ENCODE data around the gene SLC16A14.

Gene SLC16A14

DNA sequence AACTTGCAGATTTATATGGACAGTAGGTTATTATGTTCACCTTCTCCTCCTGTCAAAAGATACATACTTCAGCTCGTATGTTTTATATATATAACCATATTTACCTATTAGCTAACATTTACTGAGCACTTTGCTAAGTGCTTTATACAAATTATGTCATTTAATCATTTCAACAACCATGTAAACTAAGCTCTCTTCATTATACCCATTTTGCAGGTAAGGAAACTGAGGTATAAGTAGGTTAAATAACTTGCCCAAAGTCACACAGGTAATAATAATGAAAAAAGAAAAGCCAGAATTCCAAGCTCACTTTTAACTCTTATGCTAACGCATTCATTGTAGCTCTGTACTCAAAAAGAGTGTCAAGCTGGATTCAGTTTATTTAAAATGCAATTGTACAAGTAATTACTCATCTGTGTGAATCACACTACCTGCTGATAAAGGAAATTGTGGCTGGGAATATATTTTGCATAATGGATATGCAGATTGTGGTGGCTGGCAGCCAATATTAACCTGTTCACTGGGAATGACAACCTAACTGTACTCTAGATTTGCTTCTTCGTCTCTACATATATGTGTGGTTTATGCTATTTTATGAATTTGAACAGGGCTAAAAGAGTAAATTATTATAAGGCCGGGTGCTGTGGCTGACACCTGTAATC lies 20.6 kb downstream of the SLC16A14 start:
- Histone ChIP-seq H3K9me3 (ENCODE audit: insufficient read depth, low read depth, low read length) (no peaks in the 10 kb centered on the region), H3K4me1 (ENCODE audit: insufficient read depth, low read length, poor library complexity, severe bottlenecking) (no peaks in the 10 kb centered on the region), H3K9ac (ENCODE audit: low read depth, low read length, poor library complexity, severe bottlenecking) (no peak overlapping the region), H4K20me1 (ENCODE audit: insufficient read depth, low read length, poor library complexity, severe bottlenecking) (no peaks in the 10 kb centered on the region), H3K27me3 (ENCODE audit: insufficient read depth, low read length, poor library complexity, severe bottlenecking) (no peaks in the 10 kb centered on the region), H3K79me2 (ENCODE audit: insufficient read depth, low read length) (no peaks in the 10 kb centered on the region), H3K36me3 (ENCODE audit: insufficient read depth, low read length) (no peaks in the 10 kb centered on the region), H3K9me2 (replicated peaks; ENCODE audit: low read depth, low read length) (no peaks in the 10 kb centered on the region), H2AFZ (ENCODE audit: low read length) (no peak overlapping the region), H3F3A (ENCODE audit: low read depth) (no peaks in the 10 kb centered on the region), H3K4me3 (ENCODE audit: low read length, poor library complexity, severe bottlenecking) (no peak overlapping the region), H3K4me2 (ENCODE audit: low read depth, low read length, poor library complexity, severe bottlenecking) (no peak overlapping the region)
- no peak for TF ChIP-seq EZH2phosphoT487 (IDR thresholded peaks at IDR 0.05; ENCODE audit: borderline replicate concordance)
- no peak for TF ChIP-seq CTCF (conservative IDR thresholded peaks at IDR 0.05; ENCODE audit: low read length)

DNA sequence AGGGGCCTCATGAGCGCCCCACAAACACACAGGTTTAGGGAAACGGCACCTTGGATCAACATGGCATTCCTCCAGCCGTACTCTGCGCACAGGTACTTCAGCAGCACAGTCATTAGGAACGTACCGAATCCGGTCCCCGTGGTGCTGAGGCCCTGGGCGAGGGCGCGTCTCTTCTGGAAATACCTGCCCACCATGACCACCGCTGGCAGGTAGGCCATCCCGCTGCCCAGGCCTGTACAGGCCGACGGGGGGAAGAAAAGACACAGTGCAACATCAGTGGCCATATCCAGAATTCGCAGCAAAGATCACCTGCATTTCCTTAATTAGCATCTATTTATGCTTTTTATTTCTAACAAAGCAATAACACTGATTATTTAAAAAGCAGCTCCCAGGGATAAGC lies 22.2 kb downstream of the SLC16A14 start:
- Histone ChIP-seq H3K36me3 (ENCODE audit: insufficient read depth, low read length) (no peaks in the 10 kb centered on the region), H3K9me3 (ENCODE audit: insufficient read depth, low read depth, low read length) (no peaks in the 10 kb centered on the region), H3K4me3 (ENCODE audit: low read length, poor library complexity, severe bottlenecking) (no peak overlapping the region), H3K4me1 (ENCODE audit: insufficient read depth, low read length, poor library complexity, severe bottlenecking) (no peaks in the 10 kb centered on the region), H2AFZ (ENCODE audit: low read length) (no peak overlapping the region), H4K20me1 (ENCODE audit: insufficient read depth, low read length, poor library complexity, severe bottlenecking) (no peaks in the 10 kb centered on the region), H3F3A (ENCODE audit: low read depth) (no peaks in the 10 kb centered on the region), H3K79me2 (ENCODE audit: insufficient read depth, low read length) (no peaks in the 10 kb centered on the region), H3K9ac (ENCODE audit: low read depth, low read length, poor library complexity, severe bottlenecking) (no peak overlapping the region), H3K9me2 (replicated peaks; ENCODE audit: low read depth, low read length) (no peaks in the 10 kb centered on the region), H3K4me2 (ENCODE audit: low read depth, low read length, poor library complexity, severe bottlenecking) (no peak overlapping the region), H3K27me3 (ENCODE audit: insufficient read depth, low read length, poor library complexity, severe bottlenecking) (no peaks in the 10 kb centered on the region)
- TF ChIP-seq CTCF (conservative IDR thresholded peaks at IDR 0.05; ENCODE audit: low read length) (no peak), EZH2phosphoT487 (IDR thresholded peaks at IDR 0.05; ENCODE audit: borderline replicate concordance) (no peak)

GRCh38 chr2:230043461-230043860 lies 25.3 kb downstream of the SLC16A14 start:
- H3K36me3 ChIP-seq (ENCODE audit: insufficient read depth, low read length): no peaks in the 10 kb centered on the region
- H3K79me2 ChIP-seq (ENCODE audit: insufficient read depth, low read length): no peaks in the 10 kb centered on the region
- no peak overlapping the region for H2AFZ ChIP-seq (ENCODE audit: low read length)
- no peaks in the 10 kb centered on the region for H3K9me3 ChIP-seq (ENCODE audit: insufficient read depth, low read depth, low read length)
- H4K20me1 ChIP-seq (ENCODE audit: insufficient read depth, low read length, poor library complexity, severe bottlenecking): no peaks in the 10 kb centered on the region
- TF ChIP-seq EZH2phosphoT487 (IDR thresholded peaks at IDR 0.05; ENCODE audit: borderline replicate concordance): no peak
- TF ChIP-seq CTCF (conservative IDR thresholded peaks at IDR 0.05; ENCODE audit: low read length): no peak
- no peaks in the 10 kb centered on the region for H3K4me1 ChIP-seq (ENCODE audit: insufficient read depth, low read length, poor library complexity, severe bottlenecking)
- H3K9ac ChIP-seq (ENCODE audit: low read depth, low read length, poor library complexity, severe bottlenecking): no peak overlapping the region
- no peak overlapping the region for H3K4me2 ChIP-seq (ENCODE audit: low read depth, low read length, poor library complexity, severe bottlenecking)
- H3K4me3 ChIP-seq (ENCODE audit: low read length, poor library complexity, severe bottlenecking): no peak overlapping the region
- no peaks in the 10 kb centered on the region for H3F3A ChIP-seq (ENCODE audit: low read depth)
- no peaks in the 10 kb centered on the region for H3K27me3 ChIP-seq (ENCODE audit: insufficient read depth, low read length, poor library complexity, severe bottlenecking)
- H3K9me2 ChIP-seq (replicated peaks; ENCODE audit: low read depth, low read length): no peaks in the 10 kb centered on the region
